ENCODE results near the gene VPS39. TPM values are rescaled to one million over a fixed set of nuclear protein-coding genes. Genes with fewer than 3 reads are reported as not detected.

Gene VPS39
- polyA plus RNA-seq, 1 donor (not counting 4 experiments of a cell fraction or from before 2014, with no cell fraction given), result 29.7 TPM

DNA sequence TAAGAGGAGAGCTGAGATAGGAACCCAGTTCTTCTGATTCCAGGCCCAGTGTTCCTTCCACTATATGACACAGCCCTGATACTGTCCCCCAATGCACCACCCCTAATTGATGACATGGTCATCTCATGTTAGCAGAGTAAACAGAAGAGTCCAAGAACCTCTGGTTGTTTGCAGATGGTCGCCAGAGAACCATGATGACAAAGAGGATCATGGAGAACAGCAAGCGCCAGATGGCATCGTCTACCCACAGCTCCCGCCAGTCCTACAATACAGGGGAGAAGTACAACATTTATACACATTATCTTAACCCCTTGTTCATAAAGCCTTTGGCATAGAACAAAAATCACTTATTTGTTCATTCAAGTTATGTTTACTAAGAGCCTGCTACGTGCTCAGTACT lies 18.5 kb upstream of the VPS39 start:
- Histone ChIP-seq H3K27ac (ENCODE audit: control insufficient read depth, insufficient read depth, low read length) (no peak overlapping the region), H2AFZ (ENCODE audit: control insufficient read depth, low read length) (no peak overlapping the region), H3K36me3 (ENCODE audit: control insufficient read depth in 2 of 2, extremely low read depth in 1 of 2, insufficient read depth in 2 of 2, low read length in 2 of 2) (peaks cover 11 to 23% of the 10 kb centered on the region in 2 experiments), H4K20me1 (ENCODE audit: control insufficient read depth, extremely low read depth, insufficient read depth, low read length) (no peaks in the 10 kb centered on the region), H3K9me3 (ENCODE audit: control insufficient read depth, low read depth, low read length) (no peaks in the 10 kb centered on the region), H3K9ac (ENCODE audit: control insufficient read depth, extremely low read depth, insufficient read depth, low read length) (no peak overlapping the region), H3K9me1 (ENCODE audit: control insufficient read depth, extremely low read depth, insufficient read depth, low read length) (no peaks in the 10 kb centered on the region), H3K4me1 (ENCODE audit: control insufficient read depth, extremely low read depth, insufficient read depth, low read length) (no peaks in the 10 kb centered on the region), H3K79me2 (ENCODE audit: control insufficient read depth, insufficient read depth, low read length) (no peaks in the 10 kb centered on the region), H3K27me3 (ENCODE audit: control insufficient read depth, extremely low read depth, insufficient read depth, low read length) (no peaks in the 10 kb centered on the region), H3K4me2 (ENCODE audit: control insufficient read depth, extremely low read depth, insufficient read depth, low read depth, low read length) (no peak overlapping the region), H3K4me3 (ENCODE audit: control insufficient read depth in 2 of 3, extremely low read depth in 1 of 3, insufficient read depth in 2 of 3, low read depth in 1 of 3, low read length in 3 of 3) (no peak overlapping the region)
- DNase-seq (ENCODE audit: low read depth, low spot score), result no peak
- TF ChIP-seq, protein P1, sequence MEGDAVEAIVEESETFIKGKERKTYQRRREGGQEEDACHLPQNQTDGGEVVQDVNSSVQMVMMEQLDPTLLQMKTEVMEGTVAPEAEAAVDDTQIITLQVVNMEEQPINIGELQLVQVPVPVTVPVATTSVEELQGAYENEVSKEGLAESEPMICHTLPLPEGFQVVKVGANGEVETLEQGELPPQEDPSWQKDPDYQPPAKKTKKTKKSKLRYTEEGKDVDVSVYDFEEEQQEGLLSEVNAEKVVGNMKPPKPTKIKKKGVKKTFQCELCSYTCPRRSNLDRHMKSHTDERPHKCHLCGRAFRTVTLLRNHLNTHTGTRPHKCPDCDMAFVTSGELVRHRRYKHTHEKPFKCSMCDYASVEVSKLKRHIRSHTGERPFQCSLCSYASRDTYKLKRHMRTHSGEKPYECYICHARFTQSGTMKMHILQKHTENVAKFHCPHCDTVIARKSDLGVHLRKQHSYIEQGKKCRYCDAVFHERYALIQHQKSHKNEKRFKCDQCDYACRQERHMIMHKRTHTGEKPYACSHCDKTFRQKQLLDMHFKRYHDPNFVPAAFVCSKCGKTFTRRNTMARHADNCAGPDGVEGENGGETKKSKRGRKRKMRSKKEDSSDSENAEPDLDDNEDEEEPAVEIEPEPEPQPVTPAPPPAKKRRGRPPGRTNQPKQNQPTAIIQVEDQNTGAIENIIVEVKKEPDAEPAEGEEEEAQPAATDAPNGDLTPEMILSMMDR (optimal IDR thresholded peaks at IDR 0.05 in 1 of 3, IDR thresholded peaks at IDR 0.05 in 1 of 3, conservative IDR thresholded peaks at IDR 0.05 in 1 of 3; ENCODE audit: extremely low read depth in 1 of 3, insufficient read depth in 2 of 3, low read length in 3 of 3), result no peak
- TF ChIP-seq EZH2 (IDR thresholded peaks at IDR 0.05; ENCODE audit: low read length), result no peak
- FAIRE-seq, result peak; percentile 20
- dilution Hi-C loops (cut with MboI; ENCODE audit: extremely low pct_ligation_motif_present, low sequenced_read_pairs), result no loop called here

- Histone ChIP-seq H3K27ac (ENCODE audit: control insufficient read depth, insufficient read depth, low read length) (no peak overlapping the region), H3K36me3 (ENCODE audit: control insufficient read depth in 2 of 2, extremely low read depth in 1 of 2, insufficient read depth in 2 of 2, low read length in 2 of 2) (peaks cover 6 to 9% of the 10 kb centered on the region in 2 experiments), H3K27me3 (ENCODE audit: control insufficient read depth, extremely low read depth, insufficient read depth, low read length) (no peaks in the 10 kb centered on the region), H3K9me3 (ENCODE audit: control insufficient read depth, low read depth, low read length) (no peaks in the 10 kb centered on the region), H3K4me3 (ENCODE audit: control insufficient read depth in 2 of 3, extremely low read depth in 1 of 3, insufficient read depth in 2 of 3, low read depth in 1 of 3, low read length in 3 of 3) (no peak overlapping the region), H3K79me2 (ENCODE audit: control insufficient read depth, insufficient read depth, low read length) (no peaks in the 10 kb centered on the region), H3K9ac (ENCODE audit: control insufficient read depth, extremely low read depth, insufficient read depth, low read length) (no peak overlapping the region), H3K4me2 (ENCODE audit: control insufficient read depth, extremely low read depth, insufficient read depth, low read depth, low read length) (no peak overlapping the region), H4K20me1 (ENCODE audit: control insufficient read depth, extremely low read depth, insufficient read depth, low read length) (no peaks in the 10 kb centered on the region), H3K9me1 (ENCODE audit: control insufficient read depth, extremely low read depth, insufficient read depth, low read length) (no peaks in the 10 kb centered on the region), H3K4me1 (ENCODE audit: control insufficient read depth, extremely low read depth, insufficient read depth, low read length) (no peaks in the 10 kb centered on the region), H2AFZ (ENCODE audit: control insufficient read depth, low read length) (no peak overlapping the region)
- dilution Hi-C loops (cut with MboI; ENCODE audit: extremely low pct_ligation_motif_present, low sequenced_read_pairs), result no loop called here
- FAIRE-seq, result no peak
- TF ChIP-seq EZH2 (IDR thresholded peaks at IDR 0.05; ENCODE audit: low read length), result no peak
- TF ChIP-seq, protein P1 (optimal IDR thresholded peaks at IDR 0.05 in 1 of 3, IDR thresholded peaks at IDR 0.05 in 1 of 3, conservative IDR thresholded peaks at IDR 0.05 in 1 of 3; ENCODE audit: extremely low read depth in 1 of 3, insufficient read depth in 2 of 3, low read length in 3 of 3), result no peak
- DNase-seq (ENCODE audit: low read depth, low spot score), result no peak
Observed at GRCh38 chr15:42220216-42220615, 12.1 kb upstream of the VPS39 start.
